HG02642 (cell line): Measurements from ENCODE around the gene KERA.

ENCODE experiments used
- ATAC-seq: cut with Tn5 transposase; IDR thresholded peaks from one replicate; pipeline ENCODE4 v1.9.1; 2021; ENCODE audit warnings: mild to moderate bottlenecking; ENCODE audit not compliant: unreplicated experiment, poor library complexity

KERA gene

GRCh38 chr12:91074851-91075250 lies 17.0 kb upstream of the KERA start:
- ATAC-seq, result no peak

GRCh38 chr12:91074154-91074709 lies 16.4 kb upstream of the KERA start:
- ATAC-seq, result no peak

GRCh38 chr12:91073426-91073825 lies 15.6 kb upstream of the KERA start:
- ATAC-seq, result no peak

GRCh38 chr12:91072931-91073330 lies 15.1 kb upstream of the KERA start:
- ATAC-seq, result no peak

GRCh38 chr12:91070936-91071335 lies 13.1 kb upstream of the KERA start:
- no peak for ATAC-seq

- no peak for ATAC-seq
These were observed 7.6 kb upstream of the KERA start for GRCh38 chr12:91065396-91065795.

- no peak for ATAC-seq
These were observed 6.8 kb upstream of the KERA start for GRCh38 chr12:91064640-91065039.

- ATAC-seq, result no peak
These were observed 3.3 kb upstream of the KERA start for GRCh38 chr12:91061091-91061490.

- no peak for ATAC-seq
These were observed 1.4 kb upstream of the KERA start for GRCh38 chr12:91059211-91059610.

- ATAC-seq, result no peak
These were observed 962 bp upstream of the KERA start for GRCh38 chr12:91058786-91059185.

- no peak for ATAC-seq
These were observed 1.3 kb downstream of the KERA start for GRCh38 chr12:91056488-91056887.

- no peak for ATAC-seq
These were observed 1.8 kb downstream of the KERA start for GRCh38 chr12:91055976-91056375.

GRCh38 chr12:91053951-91054715 lies 3.7 kb downstream of the KERA start:
- no peak for ATAC-seq

- ATAC-seq, result no peak
These were observed 5.8 kb downstream of the KERA start for GRCh38 chr12:91052026-91052425.

- no peak for ATAC-seq
These were observed 13.2 kb downstream of the KERA start for GRCh38 chr12:91044586-91044985.

GRCh38 chr12:91043408-91043807 lies 14.4 kb downstream of the KERA start:
- no peak for ATAC-seq

- no peak for ATAC-seq
These were observed 17.6 kb downstream of the KERA start for GRCh38 chr12:91040096-91040755.

GRCh38 chr12:91037276-91037675 lies 20.5 kb downstream of the KERA start:
- no peak for ATAC-seq

- ATAC-seq, result no peak
These were observed 24.6 kb downstream of the KERA start for GRCh38 chr12:91033251-91033650.

GRCh38 chr12:91023326-91024004 lies 34.4 kb downstream of the KERA start:
- ATAC-seq, result no peak

GRCh38 chr12:91021076-91021475 lies 36.7 kb downstream of the KERA start:
- no peak for ATAC-seq
